GM12878 (cell line): ENCODE results near the gene GRB10. TPM values are rescaled to one million over a fixed set of nuclear protein-coding genes. Genes with fewer than 3 reads are reported as not detected.

ENCODE experiments used
- ATAC-seq: fragments of 200-7000 bp; cut with Tn5 transposase; 3 replicates; pipeline ENCODE4 v1.9.1; 2020; ENCODE audit warnings: mild to moderate bottlenecking, moderate library complexity
- BruUV-seq: library from RNA; stranded (reverse); fragments of 400-500 nt; replicated peaks from 2 replicates; lab custom pipeline; 2021; lab: Mats Ljungman, UMichigan
- CTCF ChIA-PET: fragments of 300-600 bp; sonication (Branson Sonifier 250); formaldehyde crosslinking; extraction: SDS; loops from one replicate; lab custom pipeline; 2021; ENCODE audit warnings: inconsistent platforms; lab: Yijun Ruan, JAX
- POLR2A ChIA-PET: fragments of 350-600 bp; formaldehyde crosslinking; extraction: SDS; loops from one replicate; lab custom pipeline; 2021; ENCODE audit warnings: inconsistent platforms; lab: Charles Lee
- RAD21 ChIA-PET: fragments of 300-600 bp; sonication (Branson Sonifier 250); formaldehyde crosslinking; loops from one replicate; lab custom pipeline; 2023; ENCODE audit warnings: antibody characterized with exemption; ENCODE audit not compliant: unreplicated experiment; lab: Charles Lee
- SMC1A ChIA-PET: fragments of 300-600 bp; sonication (Branson Sonifier 250); formaldehyde crosslinking; loops from one replicate; lab custom pipeline; 2023; ENCODE audit not compliant: unreplicated experiment, uncharacterized antibody; lab: Charles Lee
- DNase-seq: peaks from one replicate; pipeline ENCODE4 v3.0.0-alpha.2; 2011; ENCODE audit warnings: low read depth, low spot score
- FAIRE-seq: peaks from 3 replicates; lab custom pipeline; 2011; peaks lifted over from hg19 to GRCh38; lab: Jason Lieb, UNC
- H2AFZ ChIP-seq: 2 replicates; pipeline ENCODE4 v1.6.0; 2011; ENCODE audit warnings: low read depth, low read length, control low read depth; ENCODE audit not compliant: control insufficient read depth
- H3K27ac ChIP-seq: 2 replicates; pipeline ENCODE4 v1.5.1; 2011; ENCODE audit warnings: control low read depth; ENCODE audit not compliant: control insufficient read depth, insufficient read depth
- H3K27me3 ChIP-seq, 2 experiments: replicated peaks in 1 of 2; 2 replicates each; pipeline versions ENCODE4 v1.6.0 to v1.6.1; 2011; ENCODE audit warnings: low read length in 1 of 2; ENCODE audit not compliant: control insufficient read depth in 2 of 2, insufficient read depth in 2 of 2
- H3K36me3 ChIP-seq, 2 experiments: 2 replicates each; pipeline ENCODE4 v1.5.1; 2011; ENCODE audit warnings: low read length in 1 of 2; ENCODE audit not compliant: control insufficient read depth in 2 of 2, insufficient read depth in 2 of 2
- H3K4me1 ChIP-seq: 2 replicates; pipeline ENCODE4 v1.6.1; 2011; ENCODE audit warnings: mild to moderate bottlenecking, low read length, moderate library complexity, mixed read lengths; ENCODE audit not compliant: control insufficient read depth, insufficient read depth
- H3K4me2 ChIP-seq: 2 replicates; pipeline ENCODE4 v1.6.0; 2011; ENCODE audit warnings: control low read depth; ENCODE audit not compliant: control insufficient read depth, insufficient read depth
- H3K4me3 ChIP-seq: fragments of 200-600 bp; sonication (generic); 2 replicates; pipeline ENCODE4 v1.5.1; 2016
- H3K79me2 ChIP-seq: 2 replicates; pipeline ENCODE4 v1.6.0; 2011; ENCODE audit warnings: low read length; ENCODE audit not compliant: control insufficient read depth, insufficient read depth
- H3K9ac ChIP-seq: 2 replicates; pipeline ENCODE4 v1.8.0; 2011; ENCODE audit warnings: low read length, control low read depth, mixed read lengths; ENCODE audit not compliant: control insufficient read depth, insufficient read depth
- H3K9me3 ChIP-seq: replicated peaks from 3 replicates; pipeline ENCODE4 v1.5.1; 2011; ENCODE audit warnings: mild to moderate bottlenecking, low read length; ENCODE audit not compliant: control insufficient read depth, insufficient read depth
- H4K20me1 ChIP-seq: 2 replicates; pipeline ENCODE4 v1.6.0; 2011; ENCODE audit not compliant: control insufficient read depth, insufficient read depth
- IKZF1 ChIP-seq: fragments of 450-650 bp; conservative IDR thresholded peaks from 2 replicates; pipeline ENCODE4 v1.6.1; 2017; ENCODE audit warnings: antibody characterized with exemption, mild to moderate bottlenecking
- KDM1A ChIP-seq: fragments of 200-600 bp; sonication (generic); IDR thresholded peaks from 2 replicates; pipeline ENCODE4 v1.6.1; 2016; ENCODE audit warnings: borderline replicate concordance
- KLF5 ChIP-seq: fragments of 450-650 bp; IDR thresholded peaks from 2 replicates; pipeline ENCODE4 v1.6.1; 2014; ENCODE audit warnings: mild to moderate bottlenecking; ENCODE audit not compliant: partially characterized antibody
- LARP7 ChIP-seq: fragments of 450-650 bp; IDR thresholded peaks from 2 replicates; pipeline ENCODE4 v1.6.1; 2017; ENCODE audit warnings: mild to moderate bottlenecking
- NFIC ChIP-seq: IDR thresholded peaks from 2 replicates; pipeline ENCODE4 v1.6.1; 2012; ENCODE audit warnings: low read depth, mild to moderate bottlenecking, inconsistent platforms, low read length, moderate library complexity
- TAF1 ChIP-seq: IDR thresholded peaks from 2 replicates; pipeline ENCODE4 v1.6.1; 2011; ENCODE audit warnings: mild to moderate bottlenecking, low read depth, low read length, borderline replicate concordance
- TARDBP ChIP-seq: IDR thresholded peaks from 2 replicates; pipeline ENCODE4 v1.6.1; 2016; ENCODE audit warnings: borderline replicate concordance
- ZZZ3 ChIP-seq: IDR thresholded peaks from 2 replicates; pipeline ENCODE4 v1.6.1; 2011; ENCODE audit warnings: low read depth; ENCODE audit not compliant: control insufficient read depth, insufficient read length
- WGBS: methylation state at CpG from one replicate; pipeline ENCODE4 v1.1.6; 2016; ENCODE audit warnings: low lambda C conversion rate; ENCODE audit not compliant: insufficient replicate concordance, insufficient coverage; ENCODE audit errors: missing lambda C conversion rate; 5-methylcytosine and 5-hydroxymethylcytosine counted together
- in situ Hi-C: fragments of 300-500 bp; cut with MboI; formaldehyde crosslinking; loops from 9 replicates; pipeline ENCODE4 v1.14.3; 2018; ENCODE audit warnings: mixed read lengths
- intact Hi-C: fragments of 100-400 bp; cut with micrococcal nuclease; formaldehyde crosslinking; loops from one replicate; pipeline ENCODE4 v1.14.2; 2022; ENCODE audit not compliant: unreplicated experiment
- polyA plus RNA-seq, 11 experiments: library from polyadenylated mRNA; depleted of rRNA in 4 of 11; unstranded in 6 of 11; stranded (reverse) in 5 of 11; fragments of >200 nt; fragmentation: Nextera tagmentation in 4 of 11; fragmentation: Illumina TruSeq in 1 of 11; extraction: Ambion mirVana in 4 of 11; extraction: Trizol in 1 of 11; gene quantifications; 1 replicate in 1 of 11; 2 replicates in 10 of 11; pipeline versions ENCODE4 v1.2.1 to v1.2.3, GENCODE V29; 2011 to 2016; ENCODE audit warnings: inconsistent platforms in 2 of 11, missing spikeins in 2 of 11, low read depth in 1 of 11
- total RNA-seq, 4 experiments: library from RNA; depleted of rRNA in 3 of 4; stranded (reverse); fragments of >200 nt in 3 of 4; fragmentation: Illumina TruSeq in 1 of 4; extraction: Trizol in 1 of 4; gene quantifications; 2 replicates each; pipeline versions ENCODE4 v1.2.1 to v1.2.3, GENCODE V29; 2013 to 2021

Gene GRB10
- total and polyA plus RNA-seq, 10 of the 15 experiments (the other 5 are each of a cell fraction or from before 2014, with no cell fraction given), result 0.04 to 0.33 TPM; not detected in 8

DNA sequence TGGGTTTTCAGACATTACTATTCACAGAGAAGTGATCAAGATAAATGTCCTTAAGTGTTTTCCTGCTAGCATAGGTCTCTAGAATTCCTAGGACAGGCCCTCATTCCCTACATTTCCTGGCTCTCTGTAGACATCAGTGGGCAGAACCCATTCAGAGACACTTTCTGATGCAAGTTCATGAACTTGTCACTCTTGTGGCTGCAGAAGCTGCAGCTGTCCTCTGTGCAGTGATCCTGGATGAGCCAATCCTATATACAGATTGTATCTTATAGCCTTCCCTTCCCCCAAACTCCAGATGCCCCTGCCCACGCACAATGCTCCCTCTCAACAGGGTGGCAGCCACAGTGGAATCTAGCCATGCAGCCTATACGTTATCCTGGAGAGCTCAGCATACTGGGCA lies 12.6 kb upstream of the GRB10 start:
- H3K36me3 ChIP-seq, result no peaks in the 10 kb centered on the region
- RAD21 ChIA-PET, result no interaction called here
- DNase-seq (no peak), ATAC-seq (no peak), FAIRE-seq (no peak)
- no peak overlapping the region for H3K27ac ChIP-seq
- 0% methylated on average over 2 of the region's 2 CpGs for WGBS
- no TSS peak for BruUV-seq
- CTCF ChIA-PET, result no interaction called here
- peaks cover 0 to 9% of the 10 kb centered on the region in 2 experiments for H3K27me3 ChIP-seq
- H3K4me2 ChIP-seq, result no peak overlapping the region
- no peaks in the 10 kb centered on the region for H3K4me1 ChIP-seq
- POLR2A ChIA-PET, result no interaction called here
- SMC1A ChIA-PET, result interaction anchor here (0.6 kb wide), 1 partner anchor 213 kb away, joined by 3 read pairs; no protein-coding TSS in a partner anchor
- intact Hi-C loops, result no loop called here
- no peak overlapping the region for H3K4me3 ChIP-seq
- no peak overlapping the region for H3K9ac ChIP-seq
- no peaks in the 10 kb centered on the region for H3K9me3 ChIP-seq
- H3K79me2 ChIP-seq, result no peaks in the 10 kb centered on the region
- in situ Hi-C loops, result no loop called here
- no peak overlapping the region for H2AFZ ChIP-seq
- TF ChIP-seq ZZZ3 (no peak), KLF5 (no peak), TARDBP (no peak), KDM1A (no peak), IKZF1 (no peak), LARP7 (no peak)
- no peaks in the 10 kb centered on the region for H4K20me1 ChIP-seq

DNA sequence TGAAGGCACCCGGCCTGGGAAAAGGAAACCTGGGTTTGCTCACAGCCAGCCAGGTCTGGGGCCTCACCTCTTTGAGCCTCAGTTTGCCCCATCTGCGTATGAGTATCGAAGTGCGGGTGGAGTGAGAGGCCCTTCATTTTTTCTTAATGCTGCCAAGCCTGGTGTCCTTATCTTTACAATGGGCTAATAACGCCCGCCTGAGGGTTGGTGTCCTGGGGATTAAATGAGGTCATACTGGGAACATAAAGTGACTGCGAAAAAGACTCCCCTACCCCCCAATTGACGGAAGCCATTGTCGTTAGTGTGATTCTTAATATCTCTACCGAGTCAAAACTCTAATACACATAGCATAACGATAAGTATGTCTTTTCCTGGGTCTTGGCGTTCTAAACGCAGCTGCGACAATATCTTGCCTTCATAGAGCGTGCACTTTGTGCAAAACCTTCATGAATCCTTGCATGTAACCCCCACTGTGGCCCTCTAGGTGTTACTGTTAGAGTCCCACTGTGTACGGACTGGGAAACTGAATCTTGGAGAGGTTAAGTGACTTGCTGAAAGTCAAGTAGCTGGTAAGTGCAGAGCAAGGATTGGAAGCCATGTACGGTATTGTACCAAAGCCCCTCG lies 11.4 kb upstream of the GRB10 start:
- no peak for FAIRE-seq
- POLR2A ChIA-PET, result no interaction called here
- WGBS, result 60% methylated on average over 18 of the region's 18 CpGs
- CTCF ChIA-PET, result no interaction called here
- Histone ChIP-seq H3K9ac (no peak overlapping the region), H3K4me1 (no peaks in the 10 kb centered on the region), H3K27me3 (peaks cover 0 to 9% of the 10 kb centered on the region in 2 experiments), H2AFZ (no peak overlapping the region), H3K9me3 (no peaks in the 10 kb centered on the region), H3K79me2 (no peaks in the 10 kb centered on the region), H3K4me2 (no peak overlapping the region), H4K20me1 (no peaks in the 10 kb centered on the region), H3K27ac (no peak overlapping the region), H3K4me3 (no peak overlapping the region), H3K36me3 (no peaks in the 10 kb centered on the region)
- SMC1A ChIA-PET, result no interaction called here
- no peak for ATAC-seq
- in situ Hi-C loops (no loop called here), intact Hi-C loops (no loop called here)
- TF ChIP-seq NFIC, result no peak
- TF ChIP-seq TAF1, result no peak
- no peak for DNase-seq
- BruUV-seq, result no TSS peak
- RAD21 ChIA-PET, result no interaction called here
